GM12873 (cell line): ENCODE data around the gene CCP110.

Source experiments
- CTCF ChIP-seq: IDR thresholded peaks from 2 replicates; pipeline ENCODE4 v1.5.1; 2012; ENCODE audit warnings: low read depth, mild to moderate bottlenecking, moderate library complexity, low read length, control low read depth; ENCODE audit not compliant: insufficient read depth; ENCODE audit errors: missing control alignments

Gene CCP110

GRCh38 chr16:19521471-19522396 is 2.0 kb upstream of the CCP110 start, which contains the start of gene GDE1:
GDE1 (minus strand) TSS chr16:19522098; CDS start chr16:19521964, 134 bp downstream.
- TF ChIP-seq CTCF, result peak; percentile 38

GRCh38 chr16:19522397-19522732 is 1.4 kb upstream of the CCP110 start:
- no peak for TF ChIP-seq CTCF

- TF ChIP-seq CTCF, result no peak
Observed at GRCh38 chr16:19522760-19523159, 982 bp upstream of the CCP110 start.

GRCh38 chr16:19523184-19523558 is 571 bp upstream of the CCP110 start:
- no peak for TF ChIP-seq CTCF

GRCh38 chr16:19524356-19524615 is 544 bp downstream of the CCP110 start:
- no peak for TF ChIP-seq CTCF

- no peak for TF ChIP-seq CTCF
Observed at GRCh38 chr16:19524616-19525384, 1.1 kb downstream of the CCP110 start.

- TF ChIP-seq CTCF, result no peak
Observed at GRCh38 chr16:19525385-19525723, 1.6 kb downstream of the CCP110 start.
